ENCODE results near the gene FOXL3. TPM values are rescaled to one million over a fixed set of nuclear protein-coding genes. Genes with fewer than 3 reads are reported as not detected.

Gene FOXL3
- total RNA-seq, 1 experiment from 2014 or later: not detected

GRCh38 chr7:317643-318405 lies 27.9 kb downstream of the FOXL3 start:
- Histone ChIP-seq H3K4me1 (replicated peaks; ENCODE audit: insufficient read depth) (peaks cover 20% of the 10 kb centered on the region), H3F3A (ENCODE audit: insufficient read depth, low read depth) (peaks cover 18% of the 10 kb centered on the region; the same call in 1 of the 2 replicates), H3K9me3 (ENCODE audit: insufficient read depth, low read depth) (no peaks in the 10 kb centered on the region), H3K9me2 (ENCODE audit: insufficient read depth) (no peaks in the 10 kb centered on the region), H3K27ac (no peak overlapping the region), H3K79me2 (ENCODE audit: low read depth) (no peaks in the 10 kb centered on the region), H3K36me3 (ENCODE audit: low read depth) (no peaks in the 10 kb centered on the region), H3K4me3 (no peak overlapping the region), H2AFZ (no peak overlapping the region), H4K20me1 (ENCODE audit: insufficient read depth) (no peaks in the 10 kb centered on the region), H3K4me2 (no peak overlapping the region), H3K27me3 (ENCODE audit: insufficient read depth, low read depth) (peaks cover 66% of the 10 kb centered on the region)
- POLR2A ChIA-PET (ENCODE audit: unreplicated experiment): interaction anchor here (0.6 kb wide), 1 partner anchor 126 kb away, joined by 4 read pairs; the partner anchor contains the start of gene FAM20C
- no peak for TF ChIP-seq EZH2 (IDR thresholded peaks at IDR 0.05; ENCODE audit: low read depth)
- no peak for TF ChIP-seq CTCF (conservative IDR thresholded peaks at IDR 0.05)
- no peak for DNase-seq
- intact Hi-C loops (cut with micrococcal nuclease; ENCODE audit: unreplicated experiment): no loop called here
- BruUV-seq (replicated peaks): no TSS peak
- CTCF ChIA-PET: no interaction called here

- no TSS peak for BruUV-seq (replicated peaks)
- CTCF ChIA-PET: no interaction called here
- TF ChIP-seq CTCF (conservative IDR thresholded peaks at IDR 0.05): no peak
- no peak for TF ChIP-seq EZH2 (IDR thresholded peaks at IDR 0.05; ENCODE audit: low read depth)
Measured at GRCh38 chr7:318476-318875, 28.5 kb downstream of the FOXL3 start.

GRCh38 chr7:318878-319661 lies 29.1 kb downstream of the FOXL3 start:
- intact Hi-C loops (cut with micrococcal nuclease; ENCODE audit: unreplicated experiment): no loop called here
- peaks cover 61% of the 10 kb centered on the region for H3K27me3 ChIP-seq (ENCODE audit: insufficient read depth, low read depth)
- no peak overlapping the region for H3K27ac ChIP-seq
- H3F3A ChIP-seq (ENCODE audit: insufficient read depth, low read depth): peaks cover 18% of the 10 kb centered on the region; the same call in 1 of the 2 replicates
- CTCF ChIA-PET: no interaction called here
- no peak overlapping the region for H3K4me2 ChIP-seq
- no peak overlapping the region for H2AFZ ChIP-seq
- H3K79me2 ChIP-seq (ENCODE audit: low read depth): no peaks in the 10 kb centered on the region
- TF ChIP-seq CTCF (conservative IDR thresholded peaks at IDR 0.05) (no peak), EZH2 (IDR thresholded peaks at IDR 0.05; ENCODE audit: low read depth) (no peak)
- DNase-seq: no peak
- no peaks in the 10 kb centered on the region for H3K9me2 ChIP-seq (ENCODE audit: insufficient read depth)
- H3K4me3 ChIP-seq: no peak overlapping the region
- BruUV-seq (replicated peaks): no TSS peak
- POLR2A ChIA-PET (ENCODE audit: unreplicated experiment): interaction anchor here (0.6 kb wide), 1 partner anchor 14 kb away, joined by 11 read pairs; no protein-coding TSS in a partner anchor
- no peaks in the 10 kb centered on the region for H3K36me3 ChIP-seq (ENCODE audit: low read depth)
- peaks cover 20% of the 10 kb centered on the region for H3K4me1 ChIP-seq (replicated peaks; ENCODE audit: insufficient read depth)
- no peaks in the 10 kb centered on the region for H4K20me1 ChIP-seq (ENCODE audit: insufficient read depth)
- H3K9me3 ChIP-seq (ENCODE audit: insufficient read depth, low read depth): no peaks in the 10 kb centered on the region

More at GRCh38 chr7:318476-318875, 28.5 kb downstream of the FOXL3 start:
- no peaks in the 10 kb centered on the region for H3K79me2 ChIP-seq (ENCODE audit: low read depth)
- no peaks in the 10 kb centered on the region for H3K9me3 ChIP-seq (ENCODE audit: insufficient read depth, low read depth)
- no peak overlapping the region for H3K27ac ChIP-seq
- H3K36me3 ChIP-seq (ENCODE audit: low read depth): no peaks in the 10 kb centered on the region
- intact Hi-C loops (cut with micrococcal nuclease; ENCODE audit: unreplicated experiment): no loop called here
- no peak overlapping the region for H2AFZ ChIP-seq
- H3K27me3 ChIP-seq (ENCODE audit: insufficient read depth, low read depth): peaks cover 61% of the 10 kb centered on the region
- peaks cover 20% of the 10 kb centered on the region for H3K4me1 ChIP-seq (replicated peaks; ENCODE audit: insufficient read depth)
- DNase-seq: peak in 1 of 2 experiments; percentile 22
- H3K4me3 ChIP-seq: no peak overlapping the region
- no peaks in the 10 kb centered on the region for H4K20me1 ChIP-seq (ENCODE audit: insufficient read depth)
- H3K4me2 ChIP-seq: no peak overlapping the region
- peaks cover 18% of the 10 kb centered on the region; the same call in 1 of the 2 replicates for H3F3A ChIP-seq (ENCODE audit: insufficient read depth, low read depth)
- POLR2A ChIA-PET (ENCODE audit: unreplicated experiment): interaction anchor here (0.6 kb wide), 1 partner anchor 15 kb away, joined by 11 read pairs; no protein-coding TSS in a partner anchor
- no peaks in the 10 kb centered on the region for H3K9me2 ChIP-seq (ENCODE audit: insufficient read depth)

Data from PC-9 (cell line).